HFFc6 (cell line): ENCODE data around the gene SLC27A5. TPM values are rescaled to one million over a fixed set of nuclear protein-coding genes. Genes with fewer than 3 reads are reported as not detected.

ENCODE experiments used
- DNase-seq: peaks from one replicate; pipeline ENCODE4 v3.0.0-alpha.2; 2018
- H3K27ac Mint-ChIP-seq: 2 replicates; pipeline ENCODE4 v1.8.0; 2020; ENCODE audit warnings: mild to moderate bottlenecking, mixed read lengths
- H3K27me3 Mint-ChIP-seq: 2 replicates; pipeline ENCODE4 v1.8.0; 2021; ENCODE audit warnings: mild to moderate bottlenecking, moderate library complexity, mixed read lengths; ENCODE audit not compliant: insufficient read depth
- H3K36me3 Mint-ChIP-seq: 2 replicates; pipeline ENCODE4 v1.8.0; 2021; ENCODE audit warnings: low read depth, mixed read lengths
- H3K4me1 Mint-ChIP-seq: 2 replicates; pipeline ENCODE4 v1.8.0; 2020; ENCODE audit warnings: low read depth, mixed read lengths
- H3K4me3 Mint-ChIP-seq: 2 replicates; pipeline ENCODE4 v1.8.0; 2020; ENCODE audit warnings: mild to moderate bottlenecking, moderate library complexity, mixed read lengths
- H3K9me3 Mint-ChIP-seq: 2 replicates; pipeline ENCODE4 v1.8.0; 2020; ENCODE audit warnings: mild to moderate bottlenecking, mixed read lengths
- CTCF ChIP-seq: fragments of 200-600 bp; sonication (generic); IDR thresholded peaks from 2 replicates; pipeline ENCODE4 v1.5.0; 2021; ENCODE audit warnings: antibody characterized with exemption, mild to moderate bottlenecking
- total RNA-seq, 6 experiments: library from RNA; stranded (reverse); fragmentation: NEBNext Ultra II Directional; extraction: Animal tissue kit (Norgen Biotek cat#: 25700); gene quantifications; 2 replicates in 1 of 6; 3 replicates in 5 of 6; pipeline ENCODE4 v1.2.3, GENCODE V29; 2021

The SLC27A5 gene
- total RNA-seq, 6 experiments from 2014 or later: 2.0 to 5.7 (median 2.6) TPM

DNA sequence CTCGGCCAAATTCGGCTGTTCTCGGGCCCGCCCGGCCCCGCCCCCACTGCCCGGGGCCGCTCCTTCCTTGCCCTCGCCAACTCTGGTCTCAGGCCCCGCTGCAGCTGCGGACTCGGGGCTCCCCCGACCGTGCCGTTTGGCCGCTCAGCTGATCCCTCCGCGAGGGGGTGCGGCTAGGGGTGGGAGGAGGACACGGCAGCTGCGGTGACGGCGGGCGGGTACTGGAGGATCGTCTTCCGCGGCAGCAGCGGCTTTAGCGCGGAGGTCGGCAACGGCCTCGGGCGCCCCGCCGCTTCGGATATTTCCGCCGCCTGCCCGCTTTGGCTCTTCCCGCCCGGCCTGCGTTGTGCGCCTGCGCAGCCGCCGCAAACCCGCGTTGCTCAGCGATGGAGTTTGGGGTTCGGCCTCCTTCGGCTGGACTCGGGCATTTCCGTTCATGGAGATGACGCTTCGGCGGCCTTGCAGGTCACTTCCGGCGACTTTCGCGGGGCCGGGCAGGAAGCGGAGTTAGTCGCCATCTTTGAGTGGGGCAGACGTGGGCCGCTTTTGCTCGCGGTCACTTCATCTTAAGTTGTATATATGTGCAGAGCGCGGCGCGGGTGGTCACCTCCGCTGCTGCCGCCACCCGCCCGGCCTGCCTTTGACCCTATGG, 47.0 kb upstream of the SLC27A5 start:
- TF ChIP-seq CTCF: no peak
- H3K4me3 Mint-ChIP-seq: peak overlapping the region; percentile 99
- peaks cover 31% of the 10 kb centered on the region for H3K36me3 Mint-ChIP-seq
- peaks cover 4% of the 10 kb centered on the region; the same call in 1 of the 2 replicates for H3K9me3 Mint-ChIP-seq
- peak; percentile 98 for DNase-seq
- H3K4me1 Mint-ChIP-seq: peaks cover 43% of the 10 kb centered on the region
- peaks cover 18% of the 10 kb centered on the region for H3K27me3 Mint-ChIP-seq
- H3K27ac Mint-ChIP-seq: peak overlapping the region; percentile 100

DNA sequence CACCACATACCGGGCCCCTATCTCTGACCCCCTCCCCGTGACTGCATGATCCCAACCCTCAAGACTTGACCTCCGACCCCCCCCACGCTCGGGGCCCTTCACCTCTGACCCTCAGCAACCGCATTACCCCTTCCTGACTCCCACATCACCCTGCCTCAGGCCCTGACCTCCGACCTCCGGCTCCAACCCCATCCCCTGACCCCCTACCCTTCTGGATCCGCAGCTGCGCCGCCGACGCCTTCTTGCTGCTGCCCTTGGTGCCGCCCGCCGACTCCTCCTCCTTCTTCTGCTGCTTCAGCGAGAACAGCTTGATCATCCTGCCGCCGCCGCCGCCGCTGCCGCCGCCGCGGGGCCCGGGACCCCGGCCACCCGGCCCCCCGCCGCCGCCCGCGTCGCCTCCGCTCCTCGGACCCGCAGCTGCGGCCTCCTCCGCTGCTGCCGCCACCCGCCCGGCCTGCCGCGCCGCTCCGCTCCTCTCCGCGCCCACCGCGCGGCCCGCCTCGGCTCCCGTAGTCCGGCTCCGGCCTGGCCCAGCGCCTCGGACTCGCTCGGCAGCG, 46.4 kb upstream of the SLC27A5 start, which contains the start of gene UBE2M:
Gene UBE2M (minus strand): TSS at position 546 of the 557 bp plus-strand sequence. CDS start 230 bp downstream, at position 316.
- Mint-ChIP-seq H3K27ac (peak within 1 kb of the TSS; percentile 100), H3K4me1 (peaks cover 42% of the 10 kb centered on the region), H3K4me3 (peak within 1 kb of the TSS; percentile 99), H3K9me3 (peaks cover 4% of the 10 kb centered on the region; the same call in 1 of the 2 replicates), H3K36me3 (peaks cover 36% of the 10 kb centered on the region), H3K27me3 (peaks cover 17% of the 10 kb centered on the region)
- peak; percentile 38 for DNase-seq
- no peak for TF ChIP-seq CTCF

GRCh38 chr19:58557221-58558065, 45.7 kb upstream of the SLC27A5 start:
- Mint-ChIP-seq H3K36me3 (peaks cover 41% of the 10 kb centered on the region), H3K4me3 (peak overlapping the region; percentile 99), H3K4me1 (peaks cover 47% of the 10 kb centered on the region), H3K27ac (peak overlapping the region; percentile 100), H3K9me3 (peaks cover 4% of the 10 kb centered on the region; the same call in 1 of the 2 replicates), H3K27me3 (peaks cover 18% of the 10 kb centered on the region)
- DNase-seq: no peak
- TF ChIP-seq CTCF: no peak

- peaks cover 4% of the 10 kb centered on the region; the same call in 1 of the 2 replicates for H3K9me3 Mint-ChIP-seq
- H3K36me3 Mint-ChIP-seq: peaks cover 48% of the 10 kb centered on the region
- H3K4me1 Mint-ChIP-seq: peaks cover 54% of the 10 kb centered on the region
- no peak for DNase-seq
- H3K27ac Mint-ChIP-seq: peak overlapping the region; percentile 100
- peaks cover 19% of the 10 kb centered on the region for H3K27me3 Mint-ChIP-seq
- no peak for TF ChIP-seq CTCF
- peak overlapping the region; percentile 99 for H3K4me3 Mint-ChIP-seq
These were observed 44.9 kb upstream of the SLC27A5 start for GRCh38 chr19:58556622-58557220.

DNA sequence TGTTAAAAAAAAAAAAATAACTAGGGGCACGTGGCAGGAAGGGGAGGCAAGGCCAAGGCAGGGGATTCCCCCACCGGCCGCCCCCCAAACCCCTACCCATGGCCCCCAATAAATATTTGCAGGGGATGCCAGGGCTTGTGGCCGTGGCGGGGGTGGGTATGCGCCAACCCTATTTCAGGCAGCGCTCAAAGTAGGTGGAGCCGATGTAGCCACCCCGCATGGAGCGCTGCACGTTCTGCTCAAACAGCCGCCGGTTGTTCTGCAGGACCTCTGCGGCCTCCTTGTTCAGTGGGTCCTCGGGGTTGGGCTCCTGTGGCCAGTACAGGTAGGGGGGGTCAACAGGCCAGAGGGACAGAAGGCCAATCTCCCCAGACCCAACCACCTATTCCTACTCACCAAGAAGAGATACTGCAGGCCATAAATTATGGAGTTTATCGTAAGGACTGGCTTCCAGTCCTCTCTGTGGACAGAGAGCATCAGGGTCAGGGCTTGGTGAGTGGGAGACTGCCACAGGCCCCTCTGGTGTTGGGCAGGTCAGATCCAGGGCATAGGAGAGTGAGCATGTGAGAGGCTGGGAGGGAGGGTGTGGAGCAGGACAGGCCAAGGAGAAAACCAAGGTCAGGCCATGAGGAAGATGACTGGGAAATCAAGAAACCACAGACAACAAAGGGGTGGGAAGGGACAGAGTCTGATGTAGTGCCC, 44.3 kb upstream of the SLC27A5 start:
- Mint-ChIP-seq H3K27me3 (peaks cover 19% of the 10 kb centered on the region), H3K4me3 (peak overlapping the region; percentile 99), H3K9me3 (peaks cover 4% of the 10 kb centered on the region; the same call in 1 of the 2 replicates), H3K4me1 (peaks cover 54% of the 10 kb centered on the region), H3K36me3 (peaks cover 49% of the 10 kb centered on the region), H3K27ac (peak overlapping the region; percentile 100)
- no peak for DNase-seq
- no peak for TF ChIP-seq CTCF
